ENCODE data around the gene RCOR1.
"Not testable (repeated sequence)": the region's sequence is repeated elsewhere in the genome, so short reads cannot be mapped to it uniquely, and the experiment has no call there.

Gene RCOR1

GRCh38 chr14:102593061-102593824, 794 bp downstream of the RCOR1 start:
- peak; percentile 72 for DNase-seq (ENCODE audit: low spot score)

- DNase-seq (ENCODE audit: low spot score) = peak; percentile 53
Measured at GRCh38 chr14:102593825-102594137, 1.3 kb downstream of the RCOR1 start.

DNA sequence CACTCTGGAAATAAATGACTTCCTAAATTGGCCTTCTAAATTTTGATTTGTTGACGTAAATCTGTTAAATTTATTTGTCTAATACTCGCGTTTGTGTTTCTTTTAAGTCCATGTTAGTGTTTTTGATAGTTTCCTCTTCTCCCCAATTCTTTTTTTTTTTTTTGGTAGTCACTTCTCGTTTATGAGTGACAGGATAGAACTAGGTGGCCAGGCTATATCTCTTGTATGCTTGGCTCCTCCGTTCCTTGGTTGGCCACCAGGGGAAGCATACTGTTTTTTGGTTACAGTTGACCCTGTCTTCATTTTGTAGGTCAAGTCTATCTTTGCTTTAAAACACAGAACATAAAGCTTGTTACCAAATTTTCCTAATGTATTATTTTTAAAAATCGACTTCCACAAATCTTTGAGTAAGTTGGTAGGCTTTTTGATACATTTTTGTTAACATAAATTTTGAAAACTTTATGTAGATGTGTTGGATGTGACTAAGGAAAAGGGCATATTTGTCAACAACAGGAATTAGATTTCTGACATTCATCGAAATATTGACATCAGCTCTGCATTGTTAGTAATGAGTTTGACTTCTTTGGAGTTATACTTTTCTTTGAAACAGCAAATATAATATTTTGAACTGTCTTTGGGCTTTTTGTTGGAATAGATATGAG, 2.2 kb downstream of the RCOR1 start:
- DNase-seq (ENCODE audit: low spot score) = peak; percentile 65

GRCh38 chr14:102601378-102601925, 9.0 kb downstream of the RCOR1 start:
- DNase-seq (ENCODE audit: low spot score) = no peak

GRCh38 chr14:102602421-102603292, 10.2 kb downstream of the RCOR1 start:
- DNase-seq (ENCODE audit: low spot score) = no peak

DNA sequence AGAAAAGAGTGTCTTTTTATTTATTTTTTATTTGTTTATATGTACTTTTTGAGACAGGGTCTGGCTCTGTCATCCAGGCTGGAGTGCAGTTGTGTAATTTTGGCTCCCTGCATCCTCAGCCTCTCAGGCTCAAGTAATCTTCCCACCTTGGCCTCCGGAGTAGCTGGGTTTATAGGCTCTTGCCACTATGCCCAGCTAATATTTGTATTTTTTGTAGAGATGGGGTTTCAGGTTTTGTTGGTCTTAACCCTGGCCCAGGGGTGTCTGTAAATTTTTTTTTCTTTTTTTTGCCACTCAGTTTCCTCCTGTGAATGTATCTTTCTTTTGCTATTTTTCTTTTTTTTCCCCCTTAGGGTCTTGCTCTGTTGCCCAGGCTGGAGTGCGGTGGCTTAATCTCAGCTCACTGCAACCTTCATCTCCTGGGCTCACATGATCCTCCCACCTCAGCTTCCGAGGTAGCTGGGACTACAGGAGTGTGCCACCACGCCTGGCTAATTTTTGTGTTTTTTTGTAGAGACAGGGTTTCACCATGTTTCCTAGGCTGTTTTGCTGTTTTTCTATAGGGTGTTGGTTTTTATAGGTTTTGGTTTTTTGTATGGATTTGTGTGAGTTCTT, 11.0 kb downstream of the RCOR1 start:
- DNase-seq (ENCODE audit: low spot score) = no peak

DNA sequence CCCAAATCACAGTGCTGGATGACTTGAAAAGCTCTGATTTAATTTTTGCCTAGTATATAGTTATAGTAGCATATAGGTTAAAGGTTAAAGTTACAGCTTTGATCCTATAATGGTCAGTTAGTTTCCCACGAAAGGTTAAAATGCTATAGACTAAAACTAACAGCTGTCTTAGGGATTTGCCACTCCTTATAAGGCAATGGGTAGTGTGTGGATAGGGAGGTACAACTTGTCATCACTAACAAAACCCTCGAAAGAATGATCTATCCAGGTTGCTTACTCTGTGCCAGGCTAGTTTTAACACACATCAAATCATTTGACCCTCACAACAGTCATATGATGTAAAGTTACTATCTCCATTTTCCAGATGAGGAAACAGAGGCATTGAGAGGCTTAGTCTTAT, 11.7 kb downstream of the RCOR1 start:
- DNase-seq (ENCODE audit: low spot score) = no peak

DNA sequence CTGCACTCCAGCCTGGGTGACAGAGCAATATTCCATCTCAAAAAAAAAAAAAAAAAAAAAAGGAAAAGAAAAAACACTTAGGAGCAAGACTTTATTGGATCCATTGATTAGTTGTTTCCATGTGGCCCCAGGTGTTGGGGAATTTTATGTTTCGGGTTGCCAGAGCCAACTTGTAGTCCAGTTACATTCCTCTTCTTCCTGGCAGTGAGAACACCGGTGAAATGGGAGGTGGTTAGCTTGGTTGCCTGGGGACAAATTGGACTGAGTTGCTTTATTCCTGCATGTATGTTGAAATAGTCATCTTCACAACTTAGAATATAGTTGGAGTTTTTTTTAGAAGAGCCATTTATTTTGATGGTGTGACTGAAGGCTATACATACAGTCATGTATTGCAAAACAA, 12.6 kb downstream of the RCOR1 start:
- DNase-seq (ENCODE audit: low spot score) = no peak

GRCh38 chr14:102606296-102606695, 13.8 kb downstream of the RCOR1 start:
- DNase-seq (ENCODE audit: low spot score) = no peak

- DNase-seq (ENCODE audit: low spot score) = no peak
Measured at GRCh38 chr14:102608064-102608446, 15.6 kb downstream of the RCOR1 start.

DNA sequence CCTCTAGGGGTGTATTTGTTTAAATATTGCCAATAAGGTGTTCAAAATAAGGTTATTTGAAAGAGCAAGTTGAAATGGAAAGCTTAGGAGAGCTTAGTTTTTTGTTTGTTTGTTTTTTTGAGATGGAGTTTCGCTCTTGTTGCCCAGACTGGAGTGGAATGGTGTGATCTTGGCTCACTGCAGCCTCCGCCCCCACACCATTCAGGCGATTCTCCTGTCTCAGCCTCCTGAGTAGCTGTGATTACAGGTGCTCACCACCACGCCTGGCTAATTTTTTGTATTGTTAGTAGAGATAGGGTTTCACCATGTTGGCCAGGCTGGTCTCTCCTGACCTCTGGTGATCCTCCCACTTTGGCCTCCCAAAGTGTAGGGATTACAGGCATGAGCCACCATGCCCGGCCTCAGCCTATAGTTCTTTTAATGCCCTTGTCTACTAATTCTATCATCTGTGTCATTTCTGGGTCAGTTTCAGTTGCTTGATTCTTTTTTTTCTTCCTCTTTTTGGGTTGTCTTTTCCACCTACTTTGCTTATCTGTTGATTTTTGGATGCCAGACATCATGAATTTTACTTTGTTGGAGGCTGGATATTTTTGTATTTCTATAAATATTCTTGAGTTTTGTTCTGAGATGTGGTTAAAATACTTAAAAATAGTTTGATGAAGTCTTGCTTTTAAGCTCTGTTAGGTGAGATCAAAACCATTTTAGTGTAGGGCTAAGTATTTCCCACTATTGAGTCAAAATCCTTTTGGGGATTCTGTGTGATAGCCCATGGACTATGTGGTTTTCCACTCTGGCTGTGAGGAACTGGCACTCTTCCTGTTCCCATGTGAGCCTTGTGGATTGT, 18.7 kb downstream of the RCOR1 start:
- DNase-seq (ENCODE audit: low spot score) = no peak

DNA sequence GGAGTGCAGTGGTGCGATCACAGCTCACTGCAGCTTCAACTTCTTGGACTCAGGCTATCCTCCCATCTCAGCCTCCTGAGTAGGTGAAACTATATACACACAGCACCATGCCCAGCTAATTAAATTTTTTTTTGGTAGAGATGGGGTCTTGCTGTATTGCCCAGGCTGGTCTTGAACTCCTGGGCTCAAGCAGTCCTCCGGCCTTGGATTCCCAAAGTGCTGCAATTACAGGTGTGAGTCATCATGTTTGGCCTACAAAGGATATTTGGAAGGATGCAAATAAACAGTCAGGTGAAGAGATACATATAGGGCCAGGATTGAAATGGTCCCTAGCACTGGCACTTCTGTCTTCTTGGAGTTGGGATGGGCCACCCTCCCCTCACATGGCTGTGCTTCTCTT, 23.9 kb downstream of the RCOR1 start:
- DNase-seq (ENCODE audit: low spot score) = no peak

- DNase-seq (ENCODE audit: low spot score) = no peak
Measured at GRCh38 chr14:102616799-102617198, 24.4 kb downstream of the RCOR1 start.

- not testable (repeated sequence) for DNase-seq (ENCODE audit: low spot score)
Measured at GRCh38 chr14:102619012-102619411, 26.6 kb downstream of the RCOR1 start.

DNA sequence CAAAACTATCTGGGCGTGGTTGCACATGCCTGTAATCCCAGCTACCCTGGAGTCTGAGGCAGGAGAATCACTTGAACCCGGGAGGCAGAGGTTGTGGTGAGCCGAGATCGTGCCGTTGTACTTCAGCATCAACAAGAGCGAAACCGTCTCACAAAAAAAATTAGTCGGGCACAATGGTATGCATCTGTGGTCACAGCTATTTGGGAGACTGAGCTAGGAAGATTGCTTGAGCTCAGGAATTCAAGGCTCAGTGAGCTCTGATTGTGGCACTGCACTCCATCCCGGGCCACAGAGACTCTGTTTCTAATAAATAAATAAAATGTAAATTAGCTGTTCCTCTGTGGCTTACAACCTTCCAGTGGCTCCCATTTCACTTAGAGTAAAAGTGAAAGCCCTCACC, 28.0 kb downstream of the RCOR1 start:
- no peak for DNase-seq (ENCODE audit: low spot score)

GRCh38 chr14:102622262-102622885, 29.9 kb downstream of the RCOR1 start:
- peak; percentile 44 for DNase-seq (ENCODE audit: low spot score)

DNA sequence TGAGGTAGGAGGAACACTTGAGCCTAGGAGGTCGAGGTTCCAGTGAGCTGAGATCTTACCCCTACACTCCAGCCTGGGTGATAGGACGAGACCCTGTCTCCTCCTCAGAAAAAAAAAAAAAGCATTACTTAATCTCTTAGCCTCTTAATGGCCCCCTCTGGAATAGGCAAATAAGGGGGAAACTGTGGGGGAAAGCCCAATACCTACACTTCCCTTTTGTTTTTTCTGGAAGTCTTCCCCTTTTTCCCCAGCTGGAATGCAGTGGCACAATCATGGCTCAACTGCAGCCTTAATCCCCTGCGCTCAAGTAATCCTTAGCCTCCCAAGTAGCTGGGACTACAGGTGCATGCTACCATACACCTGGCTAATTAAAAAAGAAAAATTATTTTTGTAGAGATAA, 32.2 kb downstream of the RCOR1 start:
- DNase-seq (ENCODE audit: low spot score) = no peak

GRCh38 chr14:102625564-102626296, 33.3 kb downstream of the RCOR1 start:
- DNase-seq (ENCODE audit: low spot score) = no peak

DNA sequence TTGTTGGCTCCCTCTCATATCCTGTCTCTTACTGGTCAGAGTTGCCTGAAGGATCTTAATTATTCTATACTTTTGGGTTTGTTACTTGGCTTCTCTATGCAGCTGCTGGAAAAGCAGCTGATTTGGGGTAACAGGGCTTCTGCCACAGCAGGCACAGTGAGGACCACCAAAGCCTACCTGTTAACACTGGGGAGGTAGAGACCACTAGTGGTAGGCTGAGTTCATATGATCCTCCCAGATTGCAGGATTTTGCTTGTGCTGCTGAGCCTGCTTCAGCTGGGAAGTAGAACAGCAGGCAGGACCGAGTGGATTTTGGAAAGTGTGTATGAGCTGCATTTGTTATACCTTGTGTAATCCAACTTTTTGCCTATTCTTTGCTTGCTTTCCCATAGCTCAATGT, 34.1 kb downstream of the RCOR1 start:
- no peak for DNase-seq (ENCODE audit: low spot score)

- no peak for DNase-seq (ENCODE audit: low spot score)
Measured at GRCh38 chr14:102629011-102629444, 36.6 kb downstream of the RCOR1 start.

Measured in iPS-NIHi11 (cell line).